ENCODE measurements around the gene C16orf96. TPM values are rescaled to one million over a fixed set of nuclear protein-coding genes. Genes with fewer than 3 reads are reported as not detected.

Gene C16orf96
- total RNA-seq, 1 donor from 2014 or later: 0.30 TPM

- H3K27ac Mint-ChIP-seq (ENCODE audit: unreplicated experiment): no peak overlapping the region
- no peaks in the 10 kb centered on the region for H3K27me3 Mint-ChIP-seq (ENCODE audit: low read depth)
- peaks cover 7% of the 10 kb centered on the region for H3K4me1 Mint-ChIP-seq
- H3K36me3 Mint-ChIP-seq (ENCODE audit: low read depth): no peaks in the 10 kb centered on the region
- DNase-seq (ENCODE audit: low read depth, low spot score): no peak
- no peak overlapping the region for H3K4me3 Mint-ChIP-seq
- H3K9me3 Mint-ChIP-seq: no peaks in the 10 kb centered on the region
- TF ChIP-seq CTCF (conservative IDR thresholded peaks at IDR 0.05): no peak
Observed at GRCh38 chr16:4641895-4642294, 85.8 kb downstream of the C16orf96 start.

GRCh38 chr16:4646773-4647643 lies 90.9 kb downstream of the C16orf96 start:
- Mint-ChIP-seq H3K9me3 (no peaks in the 10 kb centered on the region), H3K27me3 (ENCODE audit: low read depth) (no peaks in the 10 kb centered on the region), H3K4me1 (no peaks in the 10 kb centered on the region), H3K27ac (ENCODE audit: unreplicated experiment) (no peak overlapping the region), H3K4me3 (no peak overlapping the region), H3K36me3 (ENCODE audit: low read depth) (peaks cover 13% of the 10 kb centered on the region)
- no peak for TF ChIP-seq CTCF (conservative IDR thresholded peaks at IDR 0.05)
- DNase-seq (ENCODE audit: low read depth, low spot score): no peak

- no peaks in the 10 kb centered on the region for H3K27me3 Mint-ChIP-seq (ENCODE audit: low read depth)
- DNase-seq (ENCODE audit: low read depth, low spot score): no peak
- H3K9me3 Mint-ChIP-seq: no peaks in the 10 kb centered on the region
- H3K27ac Mint-ChIP-seq (ENCODE audit: unreplicated experiment): no peak overlapping the region
- H3K4me3 Mint-ChIP-seq: no peak overlapping the region
- TF ChIP-seq CTCF (conservative IDR thresholded peaks at IDR 0.05): no peak
- H3K4me1 Mint-ChIP-seq: no peaks in the 10 kb centered on the region
- peaks cover 13% of the 10 kb centered on the region for H3K36me3 Mint-ChIP-seq (ENCODE audit: low read depth)
Observed at GRCh38 chr16:4647644-4647980, 91.5 kb downstream of the C16orf96 start.

- no peak for TF ChIP-seq CTCF (conservative IDR thresholded peaks at IDR 0.05)
- DNase-seq (ENCODE audit: low read depth, low spot score): no peak
- H3K4me1 Mint-ChIP-seq: no peaks in the 10 kb centered on the region
- peaks cover 13% of the 10 kb centered on the region for H3K36me3 Mint-ChIP-seq (ENCODE audit: low read depth)
- H3K9me3 Mint-ChIP-seq: no peaks in the 10 kb centered on the region
- H3K27ac Mint-ChIP-seq (ENCODE audit: unreplicated experiment): no peak overlapping the region
- no peak overlapping the region for H3K4me3 Mint-ChIP-seq
- H3K27me3 Mint-ChIP-seq (ENCODE audit: low read depth): no peaks in the 10 kb centered on the region
Observed at GRCh38 chr16:4648917-4649316, 92.8 kb downstream of the C16orf96 start.

GRCh38 chr16:4649744-4650442 lies 93.8 kb downstream of the C16orf96 start:
- H3K4me3 Mint-ChIP-seq: no peak overlapping the region
- no peak for TF ChIP-seq CTCF (conservative IDR thresholded peaks at IDR 0.05)
- H3K4me1 Mint-ChIP-seq: no peaks in the 10 kb centered on the region
- H3K36me3 Mint-ChIP-seq (ENCODE audit: low read depth): peaks cover 13% of the 10 kb centered on the region
- H3K27ac Mint-ChIP-seq (ENCODE audit: unreplicated experiment): no peak overlapping the region
- DNase-seq (ENCODE audit: low read depth, low spot score): no peak
- H3K9me3 Mint-ChIP-seq: no peaks in the 10 kb centered on the region
- no peaks in the 10 kb centered on the region for H3K27me3 Mint-ChIP-seq (ENCODE audit: low read depth)

Other genes starting within 250 kb of the C16orf96 start
- 17.2 and 17.4 TPM in 2 replicates for gene GLIS2, start 240.3 kb upstream of the C16orf96 start, total RNA-seq
- 36.2 and 43.3 TPM in 2 replicates for gene PAM16, start 205.0 kb upstream of the C16orf96 start, total RNA-seq
- 0.91 and 1.2 TPM in 2 replicates for gene VASN, start 184.5 kb upstream of the C16orf96 start, total RNA-seq
- 43.2 and 45.4 TPM in 2 replicates for gene CORO7, start 139.7 kb upstream of the C16orf96 start, total RNA-seq
- 45.1 and 55.2 TPM in 2 replicates for gene DNAJA3, start 130.5 kb upstream of the C16orf96 start, total RNA-seq
- 40.5 and 45.0 TPM in 2 replicates for gene NMRAL1, start 81.7 kb upstream of the C16orf96 start, total RNA-seq
- gene HMOX2, start 79.9 kb upstream of the C16orf96 start, total RNA-seq: 38.1 and 39.6 TPM in 2 replicates
- 31.7 and 32.2 TPM in 2 replicates for gene CDIP1, start 17.6 kb upstream of the C16orf96 start, total RNA-seq
- gene UBALD1, start 58.5 kb downstream of the C16orf96 start, total RNA-seq: 14.8 and 17.6 TPM in 2 replicates
- gene MGRN1, start 68.5 kb downstream of the C16orf96 start, total RNA-seq: 79.7 and 83.1 TPM in 2 replicates
- 36.8 and 37.8 TPM in 2 replicates for gene NUDT16L1, start 137.2 kb downstream of the C16orf96 start, total RNA-seq
- gene ANKS3, start 177.9 kb downstream of the C16orf96 start, total RNA-seq: 32.0 and 35.5 TPM in 2 replicates
- 0.68 and 0.96 TPM in 2 replicates for gene DNAAF8, start 178.2 kb downstream of the C16orf96 start, total RNA-seq
- gene ZNF500, start 210.8 kb downstream of the C16orf96 start, total RNA-seq: 17.6 and 21.1 TPM in 2 replicates
- gene SEPTIN12, start 232.0 kb downstream of the C16orf96 start, total RNA-seq: 0.65 TPM in 1 of 2 replicates, not detected in the other
- gene SMIM22, start 239.0 kb downstream of the C16orf96 start, total RNA-seq: not detected in 2 replicates
- 22.0 and 25.9 TPM in 2 replicates for gene ROGDI, start 246.3 kb downstream of the C16orf96 start, total RNA-seq

All from neural crest cell (in vitro differentiated cells).